ENCODE data around the gene CTXND1.

The CTXND1 gene

DNA sequence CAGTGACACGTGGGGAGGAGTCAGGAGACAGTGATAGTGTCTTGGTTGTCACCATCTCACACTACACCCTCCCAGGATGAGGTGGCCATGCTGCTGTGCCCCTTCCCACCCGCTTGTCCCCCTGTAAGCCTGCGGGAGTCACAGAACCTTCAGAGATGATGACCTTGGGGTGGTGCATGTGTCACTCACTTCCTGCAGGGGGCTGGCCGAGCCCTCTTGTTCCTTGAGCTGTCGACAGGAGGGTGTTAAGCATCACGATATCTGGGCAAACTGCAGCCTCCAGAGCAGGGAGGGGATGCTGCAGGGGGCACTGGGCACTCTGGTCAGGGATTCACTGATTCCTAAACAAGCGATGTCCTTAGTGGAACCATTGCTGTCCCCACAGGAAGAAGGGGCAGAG is 71.5 kb downstream of the CTXND1 start:
- DNase-seq: no peak

DNA sequence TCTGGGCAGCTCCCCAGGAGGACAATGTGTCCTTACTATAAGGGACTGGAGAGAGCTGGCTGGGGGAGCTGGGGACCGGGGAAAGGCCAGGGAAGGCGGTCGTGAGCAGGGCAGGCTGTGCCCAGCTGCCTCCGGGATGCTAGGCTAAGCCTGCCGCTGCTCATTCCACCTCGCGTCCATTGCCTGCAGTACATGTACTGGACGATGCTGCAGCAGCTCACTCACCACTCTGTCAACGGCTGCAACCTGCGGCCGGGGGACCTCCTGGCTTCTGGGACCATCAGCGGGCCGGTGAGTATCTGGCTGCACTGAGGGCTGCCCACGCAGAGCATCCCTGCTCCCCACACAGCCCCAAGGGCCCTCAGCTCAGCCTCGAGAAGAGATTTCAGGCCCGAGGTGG is 72.1 kb downstream of the CTXND1 start:
- DNase-seq: no peak

DNA sequence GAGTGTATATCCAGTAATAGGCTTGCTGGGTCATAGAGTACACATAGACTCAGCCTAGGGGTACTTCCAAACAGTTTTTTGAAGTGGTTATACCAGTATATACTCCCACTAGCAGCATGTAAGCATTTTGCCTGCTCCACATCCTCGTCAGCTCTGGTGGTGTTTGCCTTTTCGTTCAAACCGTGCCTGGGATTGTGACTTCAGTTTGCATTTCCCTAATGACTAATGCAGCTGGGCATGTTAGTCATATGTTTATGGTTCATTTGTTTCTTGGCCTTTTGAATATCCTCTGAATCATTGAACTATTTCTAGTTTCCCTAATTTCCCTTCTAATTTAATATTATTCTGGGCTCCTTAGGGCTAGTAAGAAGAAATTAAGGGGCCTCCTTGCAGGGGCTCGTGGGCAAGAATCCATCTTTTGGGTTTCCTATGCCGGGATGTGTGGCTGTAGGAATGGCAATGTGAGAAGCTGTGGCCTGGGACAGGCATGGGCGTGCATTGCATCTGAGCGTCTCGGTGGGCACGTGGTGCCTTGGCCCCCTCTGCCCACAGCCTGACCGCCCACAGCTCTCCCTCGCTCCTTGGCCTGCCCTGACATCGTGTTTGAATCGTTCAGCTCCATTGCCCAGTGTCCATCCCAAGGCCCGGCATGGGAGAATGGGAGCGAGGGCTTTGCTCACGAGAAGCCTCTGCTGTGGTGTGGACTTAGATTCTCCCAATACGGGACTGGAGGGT is 72.8 kb downstream of the CTXND1 start:
- no peak for DNase-seq

DNA sequence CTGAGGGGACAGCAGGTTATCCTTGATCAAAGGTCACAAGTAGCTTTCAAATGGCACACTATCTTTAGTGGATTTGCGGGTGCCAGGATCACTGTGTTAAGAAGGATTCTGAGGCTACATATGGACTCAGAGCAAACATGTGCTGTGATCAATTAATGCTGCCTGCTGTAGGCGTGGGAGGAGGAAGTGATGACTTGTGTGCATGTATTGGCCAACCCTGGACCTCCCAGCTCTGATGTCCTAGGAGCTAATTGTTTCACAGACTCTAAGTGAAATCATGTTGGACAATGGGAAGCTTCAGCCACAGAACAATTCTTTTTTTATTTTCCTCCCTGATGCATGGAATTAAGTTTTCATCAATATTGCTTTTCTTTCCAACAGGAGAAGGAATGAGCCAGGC is 74.9 kb downstream of the CTXND1 start:
- DNase-seq: no peak

DNA sequence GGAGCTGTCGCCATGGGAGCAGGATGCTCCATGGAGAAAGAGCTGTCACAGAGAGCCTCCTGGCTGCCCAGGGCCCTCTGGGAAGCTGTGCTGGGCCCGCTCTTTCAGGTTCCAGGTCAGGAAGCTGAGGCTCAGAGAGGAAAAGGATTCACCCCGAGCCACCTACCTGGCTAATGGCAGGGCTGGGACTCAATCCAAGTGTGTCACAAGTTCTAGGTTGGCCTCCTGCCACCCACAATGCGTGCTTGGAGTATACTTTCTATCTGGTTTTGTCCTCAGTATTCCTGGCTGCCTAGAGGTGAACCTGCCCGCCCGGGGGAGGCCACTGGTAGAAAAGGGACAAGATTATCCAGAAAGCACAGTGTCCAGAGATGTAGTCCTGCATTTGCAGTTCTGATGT is 75.6 kb downstream of the CTXND1 start:
- DNase-seq: no peak

DNA sequence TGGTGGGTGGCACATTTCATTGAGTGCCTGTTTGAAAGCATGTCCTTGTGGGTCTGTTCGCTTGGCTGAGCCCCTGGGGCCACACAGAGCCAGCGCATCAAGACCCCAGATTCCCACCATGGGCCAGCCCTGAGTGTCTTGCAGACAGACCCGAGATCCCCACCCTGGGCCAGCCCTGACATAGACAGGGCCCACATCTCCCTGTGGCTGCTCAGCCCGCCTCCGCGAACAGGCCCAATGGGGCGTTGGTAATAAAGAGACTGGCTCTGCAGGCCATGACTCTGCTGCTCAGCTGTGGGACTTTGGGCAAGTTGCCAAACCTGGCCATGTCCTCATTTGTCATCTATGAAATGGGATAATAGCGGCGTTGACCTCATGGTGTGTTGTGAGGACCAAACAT is 76.6 kb downstream of the CTXND1 start:
- no peak for DNase-seq

DNA sequence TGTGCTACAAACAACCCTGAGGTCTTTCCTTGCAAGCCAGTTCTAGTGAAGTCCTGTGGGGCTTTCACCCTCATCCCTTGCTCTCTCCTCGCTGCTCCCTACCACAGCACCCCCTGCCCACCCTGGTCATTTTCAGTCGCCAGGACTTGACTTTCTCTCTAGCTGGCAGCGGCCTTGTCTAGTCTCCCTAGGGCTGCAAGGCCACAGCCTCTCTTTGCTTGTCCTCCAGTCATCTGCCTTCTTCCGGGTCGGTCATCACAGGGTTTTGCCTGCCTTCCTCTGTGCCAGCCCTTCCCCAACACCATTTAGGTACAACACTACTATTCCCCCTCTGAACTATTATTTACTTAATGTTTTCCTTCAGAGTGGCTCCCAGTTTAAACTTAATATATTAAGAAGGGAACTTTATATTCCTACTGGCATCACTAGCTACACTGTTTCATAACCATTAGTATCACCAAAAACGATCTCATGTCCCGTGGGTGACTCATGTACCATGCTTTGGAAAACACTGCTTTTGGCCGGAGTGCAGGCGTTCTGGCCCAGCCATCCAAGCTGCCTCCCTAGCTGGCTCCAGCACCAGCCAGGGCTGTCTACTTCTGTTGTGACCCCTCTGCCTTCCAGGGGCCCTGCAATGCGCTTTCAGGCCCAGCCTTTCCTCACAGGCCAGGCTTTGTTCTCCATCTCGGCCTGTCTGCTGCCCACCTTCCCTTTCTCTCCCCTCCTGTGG is 77.8 kb downstream of the CTXND1 start:
- no peak for DNase-seq

DNA sequence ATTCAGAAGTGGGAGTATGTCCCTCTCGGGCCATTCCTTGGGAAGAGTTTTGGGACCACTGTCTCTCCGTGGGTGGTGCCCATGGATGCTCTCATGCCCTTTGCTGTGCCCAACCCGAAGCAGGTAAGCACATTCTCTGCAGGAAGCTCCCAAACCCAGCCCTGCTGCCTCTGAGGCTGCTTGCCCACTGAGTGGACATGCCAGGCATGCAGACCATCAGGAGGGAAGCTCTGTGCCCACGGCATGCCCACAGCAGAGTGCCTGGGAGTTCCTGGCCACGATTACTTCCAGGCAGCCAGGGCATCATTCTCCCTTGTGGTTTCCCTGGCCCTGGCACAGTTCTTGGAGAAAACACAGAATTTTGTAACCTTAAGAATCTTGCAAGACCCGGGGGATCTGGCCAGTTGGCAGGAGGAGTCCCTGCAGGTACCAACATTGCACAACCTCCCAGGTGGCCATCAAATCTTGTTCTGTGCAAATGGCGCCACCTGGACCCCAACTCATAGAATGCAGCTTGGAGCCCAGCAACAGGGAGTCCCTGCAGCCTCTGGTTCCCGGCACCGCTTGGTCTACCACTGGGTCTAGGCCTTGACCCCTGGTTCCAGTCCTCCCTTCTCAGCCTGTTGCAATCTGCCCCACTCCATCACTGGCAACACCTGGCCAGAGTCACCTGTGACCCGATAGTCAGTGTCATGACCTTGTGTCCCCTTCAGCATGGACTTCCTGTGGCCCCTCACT is 78.8 kb downstream of the CTXND1 start:
- DNase-seq: peak; percentile 81

DNA sequence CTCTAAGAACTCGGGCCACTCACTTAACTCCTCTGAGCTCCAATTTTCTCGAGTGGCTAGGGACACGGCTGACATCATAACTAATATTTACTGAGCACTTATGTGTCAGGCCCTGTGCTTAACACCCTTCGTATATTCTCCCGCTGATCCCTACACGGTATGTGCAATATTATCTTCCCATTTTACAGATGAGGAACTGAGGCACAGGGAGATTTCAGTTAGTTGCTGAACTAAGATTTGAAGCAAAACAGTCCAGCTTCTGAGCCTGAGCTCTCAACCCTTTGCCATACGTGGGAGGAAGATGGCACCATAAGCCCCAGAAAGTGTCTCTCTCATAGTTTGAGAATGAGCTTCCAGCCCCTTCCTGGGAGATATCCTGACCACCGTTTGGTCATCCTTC is 79.6 kb downstream of the CTXND1 start:
- no peak for DNase-seq

DNA sequence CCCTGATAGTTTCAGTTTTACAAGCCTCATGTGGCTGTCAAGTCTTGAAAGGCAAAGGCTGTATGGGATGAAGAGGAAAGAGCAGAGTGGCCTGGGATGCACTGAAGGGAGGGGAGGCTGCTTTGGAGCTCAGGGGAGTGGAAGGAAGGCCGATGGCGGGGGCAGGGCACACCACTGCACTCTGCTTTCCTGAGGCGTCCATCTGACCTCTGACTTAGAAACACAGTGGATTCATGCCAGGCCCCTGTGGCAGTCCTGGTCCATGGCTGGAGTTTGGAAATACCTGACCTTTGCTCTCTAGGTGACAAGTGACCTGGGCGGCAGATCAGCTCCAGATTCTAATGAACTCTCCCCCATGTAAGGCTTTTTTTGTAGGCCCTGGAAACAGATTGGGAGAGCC is 80.2 kb downstream of the CTXND1 start:
- no peak for DNase-seq

DNA sequence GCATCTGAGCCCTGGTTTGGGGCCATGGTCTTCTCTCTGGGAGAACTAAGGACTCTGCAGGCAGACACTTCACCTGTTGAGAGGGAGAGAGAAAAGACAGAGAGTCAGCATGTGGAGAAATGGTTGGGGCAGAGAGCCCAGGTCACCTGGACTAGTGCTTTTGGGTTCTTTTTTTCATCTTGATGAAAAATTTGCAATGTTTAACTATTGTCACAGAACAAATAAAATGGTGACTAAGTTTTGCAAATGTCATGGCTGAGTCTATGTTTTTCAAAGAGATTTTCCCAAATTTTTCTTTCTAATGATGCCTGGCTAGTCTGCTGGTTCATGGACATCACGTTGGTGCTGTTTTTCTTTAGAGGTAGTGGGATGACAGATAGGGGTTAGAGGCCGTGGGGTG is 81.4 kb downstream of the CTXND1 start:
- no peak for DNase-seq

DNA sequence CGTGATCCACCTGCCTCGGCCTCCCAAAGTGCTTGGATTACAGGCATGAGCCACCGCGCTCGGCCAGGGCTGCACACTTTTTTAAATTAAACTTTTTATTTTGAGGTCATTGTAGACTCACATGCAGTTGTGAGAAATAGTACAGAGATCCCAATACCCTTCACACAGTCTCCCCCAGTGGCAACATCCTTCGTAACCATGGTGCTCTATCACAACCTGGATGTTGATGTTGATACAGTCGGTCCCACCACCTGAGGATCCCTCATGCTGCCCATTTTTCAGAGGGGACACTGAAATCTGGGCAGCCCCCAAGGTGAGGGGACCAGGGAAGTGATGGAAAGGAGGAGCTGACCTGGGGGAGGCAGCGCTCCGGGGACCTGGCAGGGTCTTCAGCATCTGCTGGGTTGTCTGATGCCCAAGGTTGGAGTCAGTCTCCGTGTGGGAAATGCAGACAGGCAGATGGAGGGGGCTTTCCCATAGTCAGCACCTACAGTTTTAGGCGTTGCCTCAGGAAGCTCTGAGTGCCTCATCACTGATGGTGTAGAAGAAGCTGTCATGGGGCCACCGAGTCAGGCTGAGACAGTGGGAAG is 82.2 kb downstream of the CTXND1 start:
- no peak for DNase-seq

DNA sequence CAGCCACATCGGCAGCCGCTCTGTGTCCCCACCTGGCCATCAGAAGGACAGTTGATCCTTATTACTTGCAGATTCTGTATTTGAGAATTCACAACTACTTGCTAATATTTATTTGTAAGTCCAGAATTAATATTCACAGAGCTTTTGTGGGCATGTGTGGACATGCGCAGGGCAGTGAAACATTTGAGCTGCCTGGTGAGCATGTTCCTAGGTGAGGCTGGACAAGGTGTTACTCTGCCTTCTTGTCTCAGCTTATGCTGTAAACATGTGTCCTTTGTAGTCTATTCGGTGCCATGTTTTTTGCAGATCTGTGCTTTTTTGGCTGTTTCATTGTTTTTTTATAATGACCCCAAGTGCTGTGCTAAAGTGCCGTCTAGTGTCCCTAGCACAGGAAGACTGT is 83.6 kb downstream of the CTXND1 start:
- no peak for DNase-seq

DNA sequence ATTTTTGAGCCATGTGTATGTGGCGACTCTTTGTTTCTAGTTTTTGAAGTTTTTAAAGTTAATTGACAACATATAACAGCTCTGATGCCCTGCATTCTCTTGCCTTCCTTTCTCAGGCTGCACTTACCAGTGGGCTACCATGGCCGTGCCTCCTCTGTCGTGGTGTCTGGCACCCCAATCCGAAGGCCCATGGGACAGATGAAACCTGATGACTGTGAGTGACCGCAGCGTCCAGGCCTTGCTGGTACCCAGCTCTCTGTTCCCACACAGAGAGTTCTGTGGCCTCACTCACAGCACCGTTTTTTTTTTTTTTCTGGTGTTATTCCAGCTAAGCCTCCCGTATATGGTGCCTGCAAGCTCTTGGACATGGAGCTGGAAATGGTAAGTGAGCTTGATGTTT is 84.1 kb downstream of the CTXND1 start:
- DNase-seq: no peak

DNA sequence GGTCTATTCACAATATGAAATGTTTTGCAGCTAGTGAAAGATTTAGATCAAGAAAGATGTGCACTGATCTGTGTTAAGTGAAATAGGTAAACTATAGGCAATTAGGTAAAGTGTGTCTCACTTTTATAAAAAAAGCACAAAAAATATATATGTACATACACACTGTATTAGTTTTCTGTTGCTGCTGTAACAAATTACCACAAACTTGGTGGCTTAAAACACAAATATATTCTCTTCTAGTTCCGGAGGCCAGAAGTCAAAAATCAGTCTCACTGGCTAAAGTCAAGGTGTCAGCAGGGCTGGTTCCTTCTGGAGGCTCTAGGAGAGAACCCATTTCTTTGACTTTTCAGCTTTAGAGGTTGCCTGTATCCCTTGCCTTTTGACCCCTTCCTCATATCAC is 88.1 kb downstream of the CTXND1 start:
- DNase-seq: peak; percentile 3

DNA sequence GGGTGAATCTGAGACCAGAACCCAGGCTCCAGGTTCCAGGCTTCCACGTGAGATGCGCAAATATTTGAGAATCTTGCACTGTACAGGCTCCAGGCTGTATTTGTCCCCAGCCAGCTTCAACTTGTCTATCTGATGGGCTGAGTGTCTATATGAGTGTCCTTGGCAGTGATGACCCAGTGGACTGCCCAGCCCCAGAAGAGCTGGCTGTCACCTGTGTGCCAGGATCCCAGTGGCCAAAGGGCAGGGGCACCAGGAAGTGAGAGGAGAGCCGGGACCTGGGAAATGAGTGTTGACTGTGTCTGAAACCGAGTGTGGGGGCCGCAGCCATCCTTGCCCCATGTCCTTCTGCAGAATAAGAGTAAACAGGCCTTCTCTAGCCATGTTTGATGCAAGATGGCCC is 88.8 kb downstream of the CTXND1 start:
- DNase-seq: no peak

DNA sequence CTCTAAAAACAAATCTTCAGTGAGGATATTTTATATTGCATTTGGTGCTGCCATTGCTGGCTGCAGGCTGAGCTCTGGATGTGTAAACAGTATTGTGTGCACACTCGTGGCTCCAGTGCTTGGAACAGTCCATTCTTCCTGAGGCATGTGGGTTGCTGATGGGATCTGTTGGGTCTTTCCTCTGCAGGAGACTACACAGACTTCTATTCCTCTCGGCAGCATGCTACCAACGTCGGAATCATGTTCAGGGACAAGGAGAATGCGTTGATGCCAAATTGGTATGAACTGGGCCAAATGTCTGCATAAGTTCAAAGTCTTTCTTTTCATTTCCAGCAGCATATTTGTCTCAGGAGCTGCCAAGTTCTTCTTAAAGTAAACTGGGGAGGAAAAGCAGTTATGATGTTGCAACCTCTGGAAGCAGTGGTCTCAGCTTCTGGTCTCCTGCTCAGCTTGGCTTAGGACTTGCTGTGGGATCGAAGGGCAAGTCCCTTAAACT is 89.9 kb downstream of the CTXND1 start:
- no peak for DNase-seq

DNA sequence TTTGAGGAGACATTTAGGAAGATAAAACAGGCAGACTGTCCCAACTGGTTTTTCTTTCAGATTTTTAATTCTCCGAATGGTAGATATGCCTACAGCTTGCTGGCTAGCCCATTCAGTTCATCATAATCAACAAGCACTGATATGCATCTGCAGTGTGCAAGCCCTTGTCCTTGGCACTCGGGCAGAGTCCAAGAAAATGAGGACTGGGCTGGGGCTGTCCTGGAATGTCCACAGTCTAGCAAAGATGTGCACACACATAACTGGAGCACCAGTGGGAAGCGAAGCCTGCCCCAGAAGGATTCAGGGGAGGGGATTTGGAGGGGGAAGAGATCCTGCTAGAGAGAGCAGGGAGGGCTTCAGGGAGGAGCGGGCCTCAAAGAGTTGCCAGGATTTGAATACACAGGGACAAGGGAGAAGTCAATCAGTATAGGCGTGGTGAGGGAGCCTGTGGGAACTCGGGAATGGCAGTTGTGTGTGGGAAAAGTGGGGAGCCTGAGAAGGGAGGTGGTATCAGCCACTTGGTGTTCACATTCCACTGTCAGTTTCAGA is 90.5 kb downstream of the CTXND1 start:
- DNase-seq: no peak

DNA sequence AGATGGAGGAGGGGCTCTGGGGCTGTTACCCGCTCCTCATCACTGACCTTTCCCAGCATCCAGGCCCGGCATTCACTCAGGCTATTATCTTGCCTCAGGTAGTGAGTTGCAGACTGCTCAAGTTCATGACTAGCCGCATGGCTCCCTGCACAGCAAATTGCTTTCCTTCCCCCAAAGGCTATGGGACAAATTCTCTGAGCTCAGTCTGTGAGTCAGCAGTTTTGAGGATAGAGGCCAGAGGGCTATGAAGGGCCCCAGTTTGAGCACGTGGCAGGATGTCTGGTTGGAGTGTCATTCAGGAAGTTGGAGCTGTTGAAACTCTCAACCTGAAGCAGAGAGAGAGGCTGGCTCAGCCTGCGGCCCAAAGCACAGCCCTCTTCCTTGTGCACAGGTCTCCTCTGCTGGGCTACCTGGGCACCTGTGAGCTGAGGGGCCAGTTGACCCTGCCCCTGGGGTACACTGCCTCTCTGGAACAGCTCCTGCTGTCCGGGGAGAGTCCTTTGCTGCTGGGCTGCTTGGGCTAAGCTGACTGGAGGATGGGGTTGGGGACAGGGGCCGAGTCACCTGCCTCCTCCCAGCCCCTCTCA is 91.3 kb downstream of the CTXND1 start:
- peak; percentile 95 for DNase-seq

DNA sequence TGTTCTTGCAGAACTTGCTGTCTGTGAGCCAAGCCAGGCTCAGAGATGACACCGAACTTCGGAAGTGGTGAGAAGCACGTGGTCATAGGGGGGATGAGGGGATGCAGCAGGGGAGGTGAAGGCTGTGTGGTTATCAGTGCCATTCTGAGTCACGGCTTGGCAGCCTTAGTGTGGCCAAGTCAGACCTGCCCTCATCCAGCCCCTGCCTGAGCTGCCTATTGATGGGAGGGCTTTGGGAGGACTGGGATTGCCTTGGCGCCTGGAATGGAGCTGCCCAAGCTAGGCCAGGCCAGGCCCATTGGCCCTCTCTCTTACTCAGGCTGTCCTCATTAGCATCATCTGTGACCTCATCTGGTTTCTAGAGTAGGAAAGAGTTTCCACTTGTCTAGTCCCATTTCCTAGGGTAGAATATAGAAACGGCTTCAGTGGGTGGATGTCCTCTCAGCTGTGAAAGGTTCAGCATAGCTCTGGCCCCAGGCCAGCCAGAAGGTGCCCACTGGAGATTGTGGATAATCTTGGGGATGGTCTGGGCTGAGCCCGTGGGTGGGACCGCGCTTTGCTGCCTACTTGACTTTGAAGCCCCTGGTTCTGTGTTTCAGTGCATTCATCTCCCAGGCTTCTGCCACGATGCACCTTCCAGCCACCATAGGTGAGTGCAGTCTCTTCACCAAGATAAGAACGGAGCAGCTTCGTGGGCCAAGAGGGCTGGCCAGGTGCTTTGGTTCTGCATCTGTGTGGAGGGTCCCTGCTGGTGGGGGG is 92.0 kb downstream of the CTXND1 start:
- no peak for DNase-seq

DNA sequence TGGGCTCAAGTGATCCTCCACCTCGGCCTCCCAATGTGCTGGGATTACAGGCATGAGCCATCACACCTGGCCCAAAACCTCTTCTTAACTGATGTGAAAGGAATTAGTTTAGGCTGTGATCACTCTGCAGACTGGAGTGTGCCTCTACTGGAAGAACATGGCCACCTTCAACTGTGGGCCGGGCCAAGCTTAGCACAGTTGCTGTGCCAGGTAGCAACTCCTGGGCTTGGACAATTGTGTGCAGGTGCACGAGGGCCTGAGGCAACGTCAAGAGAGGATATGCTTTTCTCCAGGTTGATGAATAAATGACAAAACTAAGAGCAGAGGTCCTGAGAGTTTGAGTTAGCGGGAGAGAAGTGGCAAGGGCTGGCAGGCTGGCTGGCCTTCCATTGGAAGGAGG is 92.7 kb downstream of the CTXND1 start:
- no peak for DNase-seq

DNA sequence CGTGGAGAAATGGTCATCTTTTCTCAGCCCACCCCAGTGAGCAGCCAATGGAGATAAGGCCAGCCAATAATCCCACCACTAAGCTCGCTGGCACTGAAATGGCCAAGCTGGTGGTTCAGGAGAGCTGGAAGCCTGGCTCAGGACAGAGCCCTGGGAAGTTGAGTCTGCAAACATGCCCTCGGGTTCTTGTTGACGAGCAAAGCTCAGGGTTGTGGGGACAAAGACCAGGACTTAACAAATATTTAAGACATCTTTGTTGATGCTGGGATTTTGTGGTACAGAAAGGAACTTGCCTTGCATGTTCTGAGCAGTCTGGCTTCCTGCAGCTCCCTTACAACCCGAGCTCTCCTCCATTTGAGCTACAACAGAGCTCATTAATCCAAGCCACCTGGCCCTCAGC is 94.8 kb downstream of the CTXND1 start:
- no peak for DNase-seq

Data from OCI-M1 (cell line).